Thoracic aorta (tissue), 2 donors: ENCODE measurements around the gene BBOX1. TPM values are rescaled to one million over a fixed set of nuclear protein-coding genes. Genes with fewer than 3 reads are reported as not detected.
A peak's percentile ranks its signal among the peaks of the same experiment; 100 is the strongest.

Experiments
- ATAC-seq: fragments of 150-250 bp; one replicate; pipeline ENCODE4 v1.8.0; 2017; ENCODE audit warnings: low read depth; ENCODE audit not compliant: insufficient number of reproducible peaks, low FRiP score
- DNase-seq: peaks from one replicate; pipeline ENCODE4 v3.0.0-alpha.2; 2020; ENCODE audit warnings: low spot score
- H3K27ac ChIP-seq, 2 donors: fragments of 200-600 bp; sonication (generic); 1 replicate in 1 of 2; 2 replicates in 1 of 2; pipeline ENCODE4 v1.5.1; 2016; ENCODE audit warnings: mild to moderate bottlenecking in 2 of 2, moderate library complexity in 2 of 2
- H3K27me3 ChIP-seq: fragments of 200-600 bp; sonication (generic); replicated peaks from 2 replicates; pipeline ENCODE4 v1.6.0; 2016; ENCODE audit warnings: mild to moderate bottlenecking; ENCODE audit not compliant: insufficient read depth
- H3K36me3 ChIP-seq: fragments of 200-600 bp; sonication (generic); one replicate; pipeline ENCODE4 v1.5.1; 2016
- H3K4me1 ChIP-seq, 2 donors: fragments of 200-600 bp; sonication (generic); 1 replicate in 1 of 2; 2 replicates in 1 of 2; pipeline versions ENCODE4 v1.5.1 to v1.6.0; 2016; ENCODE audit warnings: low read depth in 2 of 2, mild to moderate bottlenecking in 1 of 2; ENCODE audit not compliant: control insufficient read depth in 1 of 2
- H3K4me3 ChIP-seq: fragments of 200-600 bp; sonication (generic); 2 replicates; pipeline ENCODE4 v1.5.1; 2016; ENCODE audit warnings: mild to moderate bottlenecking
- H3K9me3 ChIP-seq: fragments of 200-600 bp; sonication (generic); 2 replicates; pipeline ENCODE4 v1.5.1; 2016
- CTCF ChIP-seq: fragments of 200-600 bp; sonication (generic); IDR thresholded peaks from one replicate; pipeline ENCODE4 v1.5.1; 2019; ENCODE audit warnings: antibody characterized with exemption
- total RNA-seq, 2 donors: library from RNA; depleted of rRNA; stranded (reverse); fragments of >200 nt; gene quantifications; one replicate each; pipeline versions ENCODE4 v1.1.0 to v1.2.3, GENCODE V29; 2016

The BBOX1 gene
- total RNA-seq, 2 donors from 2014 or later, result not detected

GRCh38 chr11:27118949-27119348 is 78.3 kb downstream of the BBOX1 start:
- H3K4me3 ChIP-seq, result no peak overlapping the region
- no peaks in the 10 kb centered on the region for H3K9me3 ChIP-seq
- no peak for ATAC-seq
- no peaks in the 10 kb centered on the region for H3K36me3 ChIP-seq
- H3K27me3 ChIP-seq, result no peaks in the 10 kb centered on the region
- DNase-seq, result no peak
- peak overlapping the region in 1 of 2 donors; percentile 3 for H3K27ac ChIP-seq
- H3K4me1 ChIP-seq, result peaks cover 6 to 19% of the 10 kb centered on the region in 2 donors
- TF ChIP-seq CTCF, result no peak

- Histone ChIP-seq H3K9me3 (no peaks in the 10 kb centered on the region), H3K27ac (no peak overlapping the region), H3K27me3 (no peaks in the 10 kb centered on the region), H3K36me3 (no peaks in the 10 kb centered on the region), H3K4me3 (no peak overlapping the region), H3K4me1 (peaks cover 6 to 19% of the 10 kb centered on the region in 2 donors)
- no peak for ATAC-seq
- TF ChIP-seq CTCF, result no peak
- no peak for DNase-seq
Observed at GRCh38 chr11:27119396-27119795, 78.8 kb downstream of the BBOX1 start.

- Histone ChIP-seq H3K9me3 (no peaks in the 10 kb centered on the region), H3K4me1 (peaks cover 6 to 19% of the 10 kb centered on the region in 2 donors), H3K27ac (no peak overlapping the region), H3K4me3 (no peak overlapping the region), H3K36me3 (no peaks in the 10 kb centered on the region), H3K27me3 (no peaks in the 10 kb centered on the region)
- no peak for DNase-seq
- no peak for ATAC-seq
- no peak for TF ChIP-seq CTCF
Observed at GRCh38 chr11:27120211-27120610, 79.6 kb downstream of the BBOX1 start.

GRCh38 chr11:27122001-27122400 is 81.4 kb downstream of the BBOX1 start:
- Histone ChIP-seq H3K27me3 (no peaks in the 10 kb centered on the region), H3K4me1 (peaks cover 6 to 17% of the 10 kb centered on the region in 2 donors), H3K36me3 (no peaks in the 10 kb centered on the region), H3K4me3 (no peak overlapping the region), H3K9me3 (no peaks in the 10 kb centered on the region), H3K27ac (no peak overlapping the region)
- no peak for TF ChIP-seq CTCF
- ATAC-seq (no peak), DNase-seq (no peak)

GRCh38 chr11:27124514-27125264 is 84.1 kb downstream of the BBOX1 start:
- Histone ChIP-seq H3K36me3 (no peaks in the 10 kb centered on the region), H3K4me3 (no peak overlapping the region), H3K27ac (no peak overlapping the region), H3K4me1 (no peaks in the 10 kb centered on the region), H3K27me3 (no peaks in the 10 kb centered on the region), H3K9me3 (no peaks in the 10 kb centered on the region)
- DNase-seq, result no peak
- ATAC-seq, result no peak
- no peak for TF ChIP-seq CTCF
